BJ (cell line): ENCODE data around the gene FSTL3. TPM values are rescaled to one million over a fixed set of nuclear protein-coding genes. Genes with fewer than 3 reads are reported as not detected.
A peak's percentile ranks its signal among the peaks of the same experiment; 100 is the strongest.

ENCODE experiments used
- CTCF ChIA-PET: fragments of 350-600 bp; formaldehyde crosslinking; extraction: SDS; loops from one replicate; lab custom pipeline; 2021; ENCODE audit warnings: antibody characterized with exemption, inconsistent platforms; lab: Yijun Ruan, JAX
- POLR2A ChIA-PET: fragments of 300-600 bp; sonication (Branson Sonifier 250); formaldehyde crosslinking; extraction: SDS; loops from one replicate; lab custom pipeline; 2021; ENCODE audit warnings: antibody characterized with exemption; lab: Charles Lee
- DNase-seq: peaks from one replicate; pipeline ENCODE4 v3.0.0-alpha.2; 2011; ENCODE audit warnings: low read depth
- H3K27me3 ChIP-seq: 2 replicates; pipeline ENCODE4 v1.6.0; 2011; ENCODE audit warnings: low read length; ENCODE audit not compliant: control insufficient read depth, insufficient read depth
- H3K36me3 ChIP-seq: 2 replicates; pipeline ENCODE4 v1.5.1; 2011; ENCODE audit warnings: low read length; ENCODE audit not compliant: control insufficient read depth, insufficient read depth
- H3K4me3 ChIP-seq: 2 replicates; pipeline ENCODE4 v1.5.1; 2011; ENCODE audit warnings: low read depth, mild to moderate bottlenecking, control low read depth, low read length
- CTCF ChIP-seq: IDR thresholded peaks from 2 replicates; pipeline ENCODE4 v1.5.1; 2011; ENCODE audit warnings: low read depth, mild to moderate bottlenecking, control low read depth, inconsistent platforms, low read length, moderate library complexity; ENCODE audit not compliant: insufficient read depth
- polyA plus RNA-seq: library from polyadenylated mRNA; depleted of rRNA; stranded (reverse); fragments of >200 nt; gene quantifications from 2 replicates; pipeline ENCODE4 v1.2.3, GENCODE V29; 2011

Gene FSTL3
- polyA plus RNA-seq, 1 experiment, result 83.2 TPM

GRCh38 chr19:670609-671075 lies 5.5 kb upstream of the FSTL3 start:
- Histone ChIP-seq H3K36me3 (no peaks in the 10 kb centered on the region), H3K27me3 (no peaks in the 10 kb centered on the region), H3K4me3 (no peak overlapping the region)
- DNase-seq, result no peak
- no peak for TF ChIP-seq CTCF
- ChIA-PET POLR2A (no interaction called here), CTCF (interaction anchor here (0.8 to 2.3 kb wide), 4 partner anchors 9 to 550 kb away, joined by 3 to 10 read pairs (median 6); no protein-coding TSS in a partner anchor)

GRCh38 chr19:674282-675151 lies 1.7 kb upstream of the FSTL3 start:
- no peak for TF ChIP-seq CTCF
- Histone ChIP-seq H3K27me3 (no peaks in the 10 kb centered on the region), H3K36me3 (no peaks in the 10 kb centered on the region; the same call in 1 of the 2 replicates), H3K4me3 (no peak overlapping the region)
- ChIA-PET POLR2A (no interaction called here), CTCF (interaction anchor here (0.6 to 1.8 kb wide), 5 partner anchors 9 to 143 kb away, joined by 3 to 4 read pairs (median 3); partner anchors contain the start of genes CDC34 and RNF126)
- no peak for DNase-seq

GRCh38 chr19:676007-676338 lies 219 bp upstream of the FSTL3 start:
- TF ChIP-seq CTCF, result no peak
- Histone ChIP-seq H3K4me3 (peak overlapping the region; percentile 74), H3K27me3 (no peaks in the 10 kb centered on the region), H3K36me3 (no peaks in the 10 kb centered on the region; the same call in 1 of the 2 replicates)
- CTCF ChIA-PET, result interaction anchor here (0.6 to 2.4 kb wide), 6 partner anchors 12 to 92 kb away, joined by 3 to 11 read pairs (median 4); partner anchors contain the start of gene RNF126
- DNase-seq, result no peak
- POLR2A ChIA-PET, result interaction anchor here (0.6 kb wide), 1 partner anchor 281 kb away, joined by 4 read pairs; no protein-coding TSS in a partner anchor

- H3K27me3 ChIP-seq, result no peaks in the 10 kb centered on the region
- ChIA-PET POLR2A (interaction anchor here (0.5 kb wide), 2 partner anchors 18 to 374 kb away, joined by 3 read pairs; partner anchors contain the start of gene PRSS57), CTCF (interaction anchor here (1.0 to 2.4 kb wide), 3 partner anchors 14 to 146 kb away, joined by 3 to 11 read pairs (median 5); partner anchors contain the start of genes CDC34 and RNF126)
- peaks cover 4% of the 10 kb centered on the region for H3K36me3 ChIP-seq
- TF ChIP-seq CTCF, result no peak
- DNase-seq, result no peak
- peak overlapping the region; percentile 74 for H3K4me3 ChIP-seq
Measured at GRCh38 chr19:677201-677600, 1.0 kb downstream of the FSTL3 start.
